IMR-90 (cell line): Measurements from ENCODE around the gene RASD2.

ENCODE experiments used
- CHD1 ChIP-seq: IDR thresholded peaks from 2 replicates; pipeline ENCODE4 v1.6.1; 2012; ENCODE audit warnings: low read depth, low read length, improper control_type of control experiment
- MAZ ChIP-seq: IDR thresholded peaks from 2 replicates; pipeline ENCODE4 v1.6.1; 2012; ENCODE audit warnings: low read depth, mild to moderate bottlenecking, low read length, improper control_type of control experiment, moderate library complexity, borderline replicate concordance
- POLR2A ChIP-seq: IDR thresholded peaks from 2 replicates; pipeline ENCODE4 v1.6.1; 2012; ENCODE audit warnings: mild to moderate bottlenecking, low read depth, low read length
- RCOR1 ChIP-seq: IDR thresholded peaks from 2 replicates; pipeline ENCODE4 v1.6.1; 2012; ENCODE audit warnings: mild to moderate bottlenecking, low read length, improper control_type of control experiment; ENCODE audit not compliant: insufficient replicate concordance
- RFX5 ChIP-seq: IDR thresholded peaks from 2 replicates; pipeline ENCODE4 v1.8.0; 2012; ENCODE audit warnings: low read depth, mild to moderate bottlenecking, low read length, moderate library complexity
- SMC3 ChIP-seq: fragments of 150-350 bp; IDR thresholded peaks from 2 replicates; pipeline ENCODE4 v1.6.1; 2016; ENCODE audit warnings: low read depth, mild to moderate bottlenecking, antibody characterized with exemption, low read length, moderate library complexity
- TF ChIP-seq, protein P1 (sequence below): conservative IDR thresholded peaks from 2 replicates; pipeline ENCODE4 v1.5.1; 2012; ENCODE audit warnings: mild to moderate bottlenecking, low read depth, low read length, improper control_type of control experiment

- TF ChIP-seq SMC3 (no peak), POLR2A (no peak), RFX5 (no peak), RCOR1 (no peak), MAZ (no peak), CHD1 (no peak)
- TF ChIP-seq, protein P1, sequence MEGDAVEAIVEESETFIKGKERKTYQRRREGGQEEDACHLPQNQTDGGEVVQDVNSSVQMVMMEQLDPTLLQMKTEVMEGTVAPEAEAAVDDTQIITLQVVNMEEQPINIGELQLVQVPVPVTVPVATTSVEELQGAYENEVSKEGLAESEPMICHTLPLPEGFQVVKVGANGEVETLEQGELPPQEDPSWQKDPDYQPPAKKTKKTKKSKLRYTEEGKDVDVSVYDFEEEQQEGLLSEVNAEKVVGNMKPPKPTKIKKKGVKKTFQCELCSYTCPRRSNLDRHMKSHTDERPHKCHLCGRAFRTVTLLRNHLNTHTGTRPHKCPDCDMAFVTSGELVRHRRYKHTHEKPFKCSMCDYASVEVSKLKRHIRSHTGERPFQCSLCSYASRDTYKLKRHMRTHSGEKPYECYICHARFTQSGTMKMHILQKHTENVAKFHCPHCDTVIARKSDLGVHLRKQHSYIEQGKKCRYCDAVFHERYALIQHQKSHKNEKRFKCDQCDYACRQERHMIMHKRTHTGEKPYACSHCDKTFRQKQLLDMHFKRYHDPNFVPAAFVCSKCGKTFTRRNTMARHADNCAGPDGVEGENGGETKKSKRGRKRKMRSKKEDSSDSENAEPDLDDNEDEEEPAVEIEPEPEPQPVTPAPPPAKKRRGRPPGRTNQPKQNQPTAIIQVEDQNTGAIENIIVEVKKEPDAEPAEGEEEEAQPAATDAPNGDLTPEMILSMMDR, result no peak
Observed at GRCh38 chr22:35575116-35575748, 34.6 kb downstream of the RASD2 start.
